CD14-positive monocyte (primary cell): ENCODE data around the gene DMRT1. TPM values are rescaled to one million over a fixed set of nuclear protein-coding genes. Genes with fewer than 3 reads are reported as not detected.

ENCODE experiments used
- DNase-seq, 3 donors: peaks; one replicate each; pipeline ENCODE4 v3.0.0-alpha.2; 2011 to 2022
- H2AFZ ChIP-seq: 2 replicates; pipeline ENCODE4 v1.6.0; 2012; ENCODE audit warnings: mild to moderate bottlenecking, low read depth, low read length, inconsistent platforms; ENCODE audit not compliant: insufficient read depth, poor library complexity, severe bottlenecking
- H3K27ac ChIP-seq, 2 donors: 1 replicate in 1 of 2; 2 replicates in 1 of 2; pipeline ENCODE4 v1.5.1; 2012 to 2013; ENCODE audit warnings: low read length in 2 of 2, control low read depth in 1 of 2, inconsistent platforms in 1 of 2, low read depth in 1 of 2, mild to moderate bottlenecking in 1 of 2
- H3K27me3 ChIP-seq, 2 donors: one replicate each; pipeline versions ENCODE4 v1.6.0 to v1.6.1; 2011 to 2013; ENCODE audit warnings: low read length in 2 of 2; ENCODE audit not compliant: control insufficient read depth in 2 of 2, insufficient read depth in 2 of 2
- H3K36me3 ChIP-seq, 2 donors: replicated peaks in 1 of 2; 1 replicate in 1 of 2; 2 replicates in 1 of 2; pipeline versions ENCODE4 v1.5.1 to v1.6.1; 2012 to 2013; ENCODE audit warnings: low read length in 2 of 2, control low read depth in 1 of 2, inconsistent platforms in 1 of 2, mild to moderate bottlenecking in 1 of 2; ENCODE audit not compliant: insufficient read depth in 2 of 2, control insufficient read depth in 1 of 2
- H3K4me1 ChIP-seq, 2 donors: 1 replicate in 1 of 2; 2 replicates in 1 of 2; pipeline versions ENCODE4 v1.5.1 to v1.6.1; 2012 to 2013; ENCODE audit warnings: low read length in 2 of 2, control low read depth in 1 of 2, inconsistent platforms in 1 of 2, mild to moderate bottlenecking in 1 of 2, moderate library complexity in 1 of 2; ENCODE audit not compliant: insufficient read depth in 2 of 2, control insufficient read depth in 1 of 2
- H3K4me2 ChIP-seq: replicated peaks from 2 replicates; pipeline ENCODE3; 2012; ENCODE audit warnings: low read length, moderate library complexity, mild to moderate bottlenecking; ENCODE audit not compliant: poor library complexity, severe bottlenecking; ENCODE audit errors: extremely low read depth
- H3K4me3 ChIP-seq, 3 experiments: fragments of 200-600 bp in 1 of 3; sonication (generic) in 1 of 3; replicated peaks in 1 of 3; 1 replicate in 2 of 3; 2 replicates in 1 of 3; pipeline ENCODE4 v1.5.1; 2011 to 2013; ENCODE audit warnings: low read length in 3 of 3, mild to moderate bottlenecking in 3 of 3, control low read depth in 2 of 3, low read depth in 2 of 3, inconsistent platforms in 1 of 3, moderate library complexity in 1 of 3
- H3K79me2 ChIP-seq: 2 replicates; pipeline ENCODE4 v1.6.0; 2012; ENCODE audit warnings: mild to moderate bottlenecking, control low read depth, inconsistent platforms, low read length, moderate library complexity; ENCODE audit not compliant: insufficient read depth
- H3K9ac ChIP-seq: 2 replicates; pipeline ENCODE4 v1.6.0; 2017; ENCODE audit warnings: low read length, mild to moderate bottlenecking; ENCODE audit not compliant: insufficient read depth, poor library complexity, severe bottlenecking
- H3K9me3 ChIP-seq, 2 donors: replicated peaks in 1 of 2; 1 replicate in 1 of 2; 2 replicates in 1 of 2; pipeline versions ENCODE4 v1.5.1 to v1.6.1; 2012 to 2013; ENCODE audit warnings: low read length in 2 of 2, control low read depth in 1 of 2; ENCODE audit not compliant: control insufficient read depth in 1 of 2, insufficient read depth in 1 of 2
- H4K20me1 ChIP-seq: 2 replicates; pipeline ENCODE4 v1.6.0; 2012; ENCODE audit warnings: mild to moderate bottlenecking, low read length, control low read depth, moderate library complexity; ENCODE audit not compliant: insufficient read depth
- H3K27ac Mint-ChIP-seq, 7 donors: one replicate each; pipeline ENCODE4 v1.8.0; 2020; ENCODE audit warnings: mild to moderate bottlenecking in 7 of 7, mixed read lengths in 7 of 7, moderate library complexity in 6 of 7, inconsistent platforms in 2 of 7
- H3K27me3 Mint-ChIP-seq, 3 donors: one replicate each; pipeline ENCODE4 v1.8.0; 2021 to 2022; ENCODE audit warnings: low read depth in 3 of 3, mild to moderate bottlenecking in 3 of 3, mixed read lengths in 3 of 3, moderate library complexity in 3 of 3, inconsistent platforms in 1 of 3
- H3K36me3 Mint-ChIP-seq, 2 donors: one replicate each; pipeline ENCODE4 v1.8.0; 2020; ENCODE audit warnings: mixed read lengths in 2 of 2, inconsistent platforms in 1 of 2, mild to moderate bottlenecking in 1 of 2
- H3K4me1 Mint-ChIP-seq: one replicate; pipeline ENCODE4 v1.8.0; 2020; ENCODE audit warnings: mild to moderate bottlenecking, mixed read lengths
- H3K4me3 Mint-ChIP-seq, 2 donors: one replicate each; pipeline ENCODE4 v1.8.0; 2020; ENCODE audit warnings: mild to moderate bottlenecking in 2 of 2, mixed read lengths in 2 of 2, moderate library complexity in 1 of 2
- H3K9me3 Mint-ChIP-seq, 7 donors: one replicate each; pipeline ENCODE4 v1.8.0; 2020 to 2022; ENCODE audit warnings: mixed read lengths in 7 of 7, mild to moderate bottlenecking in 6 of 7, moderate library complexity in 6 of 7, inconsistent platforms in 2 of 7
- whole genome bisulfite sequencing: methylation state at CpG from one replicate; pipeline ENCODE4 v1.1.5; 2013; ENCODE audit warnings: missing lambda C conversion rate; ENCODE audit not compliant: insufficient coverage; 5-methylcytosine and 5-hydroxymethylcytosine counted together
- intact Hi-C, 2 donors: fragments of 100-400 bp; cut with micrococcal nuclease; formaldehyde crosslinking; loops; one replicate each; pipeline versions ENCODE4 v1.15.0 to v1.15.1; 2023
- polyA plus RNA-seq, 3 donors: library from polyadenylated mRNA; depleted of rRNA in 1 of 3; unstranded in 2 of 3; stranded (reverse) in 1 of 3; fragments of 300-500 nt in 2 of 3; fragments of >200 nt in 1 of 3; fragmentation: Illumina TruSeq in 2 of 3; gene quantifications; 1 replicate in 2 of 3; 2 replicates in 1 of 3; pipeline ENCODE4 v1.2.3, GENCODE V29; 2012 to 2021
- TF ChIP-seq, protein P1 (sequence below): fragments of 200-600 bp; IDR thresholded peaks from one replicate; pipeline ENCODE4 v1.8.0; 2022; ENCODE audit warnings: antibody characterized with exemption, mild to moderate bottlenecking

The DMRT1 gene
- polyA plus RNA-seq, 3 donors = not detected

DNA sequence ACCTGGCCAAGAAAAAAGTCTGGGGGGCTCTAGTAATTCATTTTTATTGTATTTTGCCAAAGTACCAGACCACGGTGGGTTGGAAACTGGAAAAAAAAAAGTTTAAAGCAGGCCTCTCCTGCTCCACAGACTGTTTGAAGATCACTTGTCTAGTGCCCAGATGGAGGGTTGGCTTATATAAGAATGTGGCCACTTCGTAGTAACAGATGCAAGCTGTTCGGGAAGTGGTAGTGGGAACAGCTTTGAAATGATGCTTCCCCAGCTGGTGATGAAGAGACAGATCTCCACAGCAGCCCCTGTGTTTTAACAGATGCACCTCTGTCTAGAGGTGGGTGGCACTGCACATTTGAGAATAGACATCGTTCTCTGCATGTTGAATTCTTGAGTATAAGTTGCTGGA lies 80.7 kb downstream of the DMRT1 start:
- Histone ChIP-seq H3K9ac (no peak overlapping the region), H3K79me2 (no peaks in the 10 kb centered on the region), H4K20me1 (no peaks in the 10 kb centered on the region), H3K36me3 (no peaks in the 10 kb centered on the region), H3K27ac (no peak overlapping the region), H3K9me3 (no peaks in the 10 kb centered on the region), H3K27me3 (peaks cover 17 to 36% of the 10 kb centered on the region in 2 donors), H3K4me1 (no peaks in the 10 kb centered on the region), H2AFZ (no peak overlapping the region), H3K4me2 (no peak overlapping the region), H3K4me3 (no peak overlapping the region)
- TF ChIP-seq, protein P1, sequence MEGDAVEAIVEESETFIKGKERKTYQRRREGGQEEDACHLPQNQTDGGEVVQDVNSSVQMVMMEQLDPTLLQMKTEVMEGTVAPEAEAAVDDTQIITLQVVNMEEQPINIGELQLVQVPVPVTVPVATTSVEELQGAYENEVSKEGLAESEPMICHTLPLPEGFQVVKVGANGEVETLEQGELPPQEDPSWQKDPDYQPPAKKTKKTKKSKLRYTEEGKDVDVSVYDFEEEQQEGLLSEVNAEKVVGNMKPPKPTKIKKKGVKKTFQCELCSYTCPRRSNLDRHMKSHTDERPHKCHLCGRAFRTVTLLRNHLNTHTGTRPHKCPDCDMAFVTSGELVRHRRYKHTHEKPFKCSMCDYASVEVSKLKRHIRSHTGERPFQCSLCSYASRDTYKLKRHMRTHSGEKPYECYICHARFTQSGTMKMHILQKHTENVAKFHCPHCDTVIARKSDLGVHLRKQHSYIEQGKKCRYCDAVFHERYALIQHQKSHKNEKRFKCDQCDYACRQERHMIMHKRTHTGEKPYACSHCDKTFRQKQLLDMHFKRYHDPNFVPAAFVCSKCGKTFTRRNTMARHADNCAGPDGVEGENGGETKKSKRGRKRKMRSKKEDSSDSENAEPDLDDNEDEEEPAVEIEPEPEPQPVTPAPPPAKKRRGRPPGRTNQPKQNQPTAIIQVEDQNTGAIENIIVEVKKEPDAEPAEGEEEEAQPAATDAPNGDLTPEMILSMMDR = no peak
- H3K36me3 Mint-ChIP-seq = no peaks in the 10 kb centered on the region
- 100% methylated on average over 3 of the region's 4 CpGs for WGBS
- H3K9me3 Mint-ChIP-seq = no peaks in the 10 kb centered on the region
- H3K27ac Mint-ChIP-seq = no peak overlapping the region
- no peak overlapping the region for H3K4me3 Mint-ChIP-seq
- no peaks in the 10 kb centered on the region for H3K4me1 Mint-ChIP-seq
- peaks cover 9 to 10% (median 9%) of the 10 kb centered on the region in 3 donors for H3K27me3 Mint-ChIP-seq
- DNase-seq = no peak
- intact Hi-C loops = no loop called here

DNA sequence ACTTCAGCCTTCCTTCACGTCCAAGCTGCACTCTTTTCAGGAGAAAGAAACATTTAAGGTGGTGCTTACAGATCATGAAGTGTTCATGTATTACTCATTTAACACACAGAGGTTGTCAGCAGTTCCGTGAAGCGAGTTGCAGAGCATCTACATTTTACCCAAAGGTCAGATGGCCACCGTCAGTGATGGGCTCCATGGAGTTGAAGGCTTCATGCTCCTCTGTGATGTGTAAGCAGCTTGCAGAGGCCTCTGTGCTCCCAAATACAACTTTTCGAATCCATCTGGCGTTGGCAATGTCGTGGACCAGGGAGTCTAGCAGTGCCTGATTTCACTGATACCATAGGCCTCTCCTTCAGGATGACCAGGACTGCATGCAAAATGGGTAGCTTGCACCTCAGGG lies 81.2 kb downstream of the DMRT1 start:
- TF ChIP-seq, protein P1 = no peak
- no peaks in the 10 kb centered on the region for H4K20me1 ChIP-seq
- H3K27ac Mint-ChIP-seq = no peak overlapping the region
- H3K27me3 ChIP-seq = peaks cover 13 to 31% of the 10 kb centered on the region in 2 donors
- H2AFZ ChIP-seq = no peak overlapping the region
- intact Hi-C loops = no loop called here
- H3K9me3 Mint-ChIP-seq = no peaks in the 10 kb centered on the region
- no peaks in the 10 kb centered on the region for H3K4me1 Mint-ChIP-seq
- H3K27ac ChIP-seq = no peak overlapping the region
- no peak overlapping the region for H3K9ac ChIP-seq
- no peak overlapping the region for H3K4me2 ChIP-seq
- no peaks in the 10 kb centered on the region for H3K9me3 ChIP-seq
- no peak overlapping the region for H3K4me3 ChIP-seq
- H3K4me3 Mint-ChIP-seq = no peak overlapping the region
- 94% methylated on average over 3 of the region's 7 CpGs for WGBS
- H3K4me1 ChIP-seq = no peaks in the 10 kb centered on the region
- H3K79me2 ChIP-seq = no peaks in the 10 kb centered on the region
- no peaks in the 10 kb centered on the region for H3K36me3 ChIP-seq
- no peak for DNase-seq
- H3K36me3 Mint-ChIP-seq = no peaks in the 10 kb centered on the region
- peaks cover 5 to 10% (median 9%) of the 10 kb centered on the region in 3 donors for H3K27me3 Mint-ChIP-seq
